DOHH2 (cell line): ENCODE results near the gene CPEB1.

Experiments
- CTCF ChIP-seq: fragments of 200-600 bp; sonication (generic); IDR thresholded peaks from one replicate; pipeline ENCODE4 v1.5.1; 2014; ENCODE audit warnings: antibody characterized with exemption, mild to moderate bottlenecking, low read depth, low read length; ENCODE audit not compliant: poor library complexity, severe bottlenecking
- EZH2phosphoT487 ChIP-seq: fragments of 200-600 bp; sonication (generic); IDR thresholded peaks from 2 replicates; pipeline ENCODE4 v1.6.1; 2017; ENCODE audit warnings: borderline replicate concordance, mild to moderate bottlenecking, antibody characterized with exemption, low read length, moderate library complexity, mixed read lengths

GRCh38 chr15:82670699-82671098, 23.5 kb upstream of the CPEB1 start:
- TF ChIP-seq CTCF: no peak
- no peak for TF ChIP-seq EZH2phosphoT487
